Spleen (tissue), 11 donors: ENCODE measurements around the gene MACROD2. TPM values are rescaled to one million over a fixed set of nuclear protein-coding genes. Genes with fewer than 3 reads are reported as not detected.

Experiments
- DNase-seq: peaks from one replicate; pipeline ENCODE4 v3.0.0-alpha.2; 2020
- H3K27ac ChIP-seq, 8 donors: fragments of 200-600 bp; sonication (generic) in 7 of 8; 1 replicate in 4 of 8; 2 replicates in 4 of 8; pipeline versions ENCODE4 v1.5.0 to v1.8.0; 2016 to 2021; ENCODE audit warnings: inconsistent platforms in 4 of 8, mild to moderate bottlenecking in 4 of 8, moderate library complexity in 1 of 8
- H3K27me3 ChIP-seq, 7 donors: fragments of 200-600 bp; sonication (generic) in 6 of 7; replicated peaks in 1 of 7; 1 replicate in 4 of 7; 2 replicates in 3 of 7; pipeline versions ENCODE4 v1.5.0 to v1.8.0; 2016 to 2021; ENCODE audit warnings: inconsistent platforms in 3 of 7, mild to moderate bottlenecking in 1 of 7
- H3K36me3 ChIP-seq, 6 donors: fragments of 200-600 bp; sonication (generic) in 5 of 6; 1 replicate in 4 of 6; 2 replicates in 2 of 6; pipeline versions ENCODE4 v1.5.0 to v1.8.0; 2016 to 2021; ENCODE audit warnings: inconsistent platforms in 2 of 6
- H3K4me1 ChIP-seq, 6 donors: fragments of 200-600 bp; sonication (generic) in 5 of 6; 1 replicate in 3 of 6; 2 replicates in 3 of 6; pipeline versions ENCODE4 v1.5.0 to v1.8.0; 2016 to 2021; ENCODE audit warnings: inconsistent platforms in 3 of 6
- H3K4me3 ChIP-seq, 8 donors: fragments of 200-600 bp; sonication (generic) in 7 of 8; 1 replicate in 4 of 8; 2 replicates in 4 of 8; pipeline versions ENCODE4 v1.5.0 to v1.8.0; 2016 to 2021; ENCODE audit warnings: inconsistent platforms in 4 of 8, mild to moderate bottlenecking in 4 of 8, moderate library complexity in 2 of 8
- H3K9me3 ChIP-seq, 8 donors: fragments of 200-600 bp; sonication (generic) in 7 of 8; 1 replicate in 4 of 8; 2 replicates in 4 of 8; pipeline versions ENCODE4 v1.5.0 to v1.8.0; 2016 to 2021; ENCODE audit warnings: inconsistent platforms in 4 of 8
- CTCF ChIP-seq, 11 experiments: fragments of 200-600 bp in 7 of 11; fragments of 450-650 bp in 4 of 11; sonication (generic) in 4 of 11; IDR thresholded peaks in 8 of 11; conservative IDR thresholded peaks in 3 of 11; 1 replicate in 7 of 11; 2 replicates in 4 of 11; pipeline versions ENCODE4 v1.4.0 to v1.8.0; 2016 to 2021; ENCODE audit warnings: antibody characterized with exemption in 11 of 11, inconsistent platforms in 4 of 11, mild to moderate bottlenecking in 1 of 11
- POLR2A ChIP-seq, 3 donors: fragments of 450-650 bp; IDR thresholded peaks; one replicate each; pipeline ENCODE4 v1.5.1; 2017; ENCODE audit warnings: antibody characterized with exemption in 3 of 3, mild to moderate bottlenecking in 1 of 3
- POLR2AphosphoS5 ChIP-seq, 3 donors: sonication (generic); formaldehyde crosslinking; IDR thresholded peaks; one replicate each; pipeline ENCODE4 v1.5.1; 2017; ENCODE audit warnings: antibody characterized with exemption in 3 of 3
- WGBS, 5 donors: extraction: QIAGEN DNeasy Blood & Tissue Kit in 3 of 5; methylation state at CpG; one replicate each; pipeline versions ENCODE4 v1.1.5 to v1.1.7; 2013 to 2018; 5-methylcytosine and 5-hydroxymethylcytosine counted together
- intact Hi-C: fragments of 100-400 bp; cut with DNase I; formaldehyde crosslinking; loops from one replicate; pipeline ENCODE4 v1.15.0; 2023; ENCODE audit warnings: low total_unique reads
- polyA plus RNA-seq, 3 donors: library from polyadenylated mRNA; stranded (reverse); fragments of 200-250 nt; gene quantifications; one replicate each; pipeline ENCODE4 v1.2.1, GENCODE V29; 2013
- total RNA-seq, 7 donors: library from RNA; depleted of rRNA in 3 of 7; stranded (reverse); fragments of >200 nt in 3 of 7; fragmentation: NEBNext Ultra II Directional in 4 of 7; extraction: Animal tissue kit (Norgen Biotek cat#: 25700) in 4 of 7; gene quantifications; one replicate each; pipeline versions ENCODE4 v1.1.0 to v1.2.1, GENCODE V29; 2016 to 2021
- donor health status: healthy with polysubstance abuse.
- donor health status: DM: no; HTN: no; CAD: no; lungs with moderate emphysema.
- donor health status: DM: no; HTN: no; CAD: no.
- donor health status: Bipolar disorder and iron deficiency.
- donor health status: healthy.
- donor health status: DM: no; HTN: no; CAD: no.
- donor health status: DM: yes; HTN: yes; CAD: no.

MACROD2 gene
- total and polyA plus RNA-seq, 10 donors, result 1.5 to 4.7 (median 3.4) TPM

- Histone ChIP-seq H3K27me3 (no peaks in the 10 kb centered on the region), H3K36me3 (no peaks in the 10 kb centered on the region), H3K27ac (no peak overlapping the region), H3K9me3 (no peaks in the 10 kb centered on the region), H3K4me3 (no peak overlapping the region), H3K4me1 (no peaks in the 10 kb centered on the region)
- TF ChIP-seq POLR2AphosphoS5 (IDR thresholded peaks at IDR 0.05), result no peak
- TF ChIP-seq CTCF (IDR thresholded peaks at IDR 0.05 in 8 of 11, conservative IDR thresholded peaks at IDR 0.05 in 3 of 11), result no peak
- no peak for TF ChIP-seq POLR2A (IDR thresholded peaks at IDR 0.05)
- no peak for DNase-seq
- intact Hi-C loops, result no loop called here
These were observed 870.4 kb downstream of the MACROD2 start for GRCh38 chr20:14865731-14866130.

DNA sequence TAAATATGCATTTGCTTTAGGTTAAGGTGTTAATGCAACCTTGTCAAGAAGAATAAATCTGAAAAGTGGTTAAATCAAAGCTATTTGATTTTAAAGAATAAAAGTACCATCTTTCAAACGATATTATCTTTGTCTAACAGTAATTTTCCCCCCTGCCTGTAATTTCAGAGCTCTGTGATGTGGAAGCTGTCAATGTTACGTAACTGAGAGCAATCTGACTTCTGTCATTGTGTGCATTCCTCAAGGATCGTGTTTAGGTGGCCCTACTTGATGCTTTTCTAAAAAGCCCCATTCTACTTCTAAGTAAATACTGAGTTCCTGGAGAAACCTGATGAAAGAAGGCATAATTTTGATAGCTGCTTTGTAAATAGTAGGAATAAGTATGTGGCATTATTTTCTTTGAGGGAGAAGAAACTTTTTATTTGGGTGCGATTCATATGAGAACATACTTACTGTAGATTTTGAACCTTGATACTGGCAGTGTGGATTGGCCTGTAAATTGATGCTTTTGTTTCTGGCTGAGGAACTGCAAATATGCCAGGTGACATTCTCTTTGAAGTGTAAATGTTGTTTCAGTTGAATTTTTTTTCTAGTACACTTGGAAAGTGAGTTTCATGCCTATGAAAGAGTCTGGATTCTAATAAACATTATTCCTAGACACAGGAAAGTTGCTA lies 871.7 kb downstream of the MACROD2 start:
- Histone ChIP-seq H3K27ac (no peak overlapping the region), H3K9me3 (no peaks in the 10 kb centered on the region), H3K4me1 (no peaks in the 10 kb centered on the region), H3K36me3 (no peaks in the 10 kb centered on the region), H3K4me3 (no peak overlapping the region), H3K27me3 (no peaks in the 10 kb centered on the region)
- no peak for TF ChIP-seq POLR2A (IDR thresholded peaks at IDR 0.05)
- no peak for TF ChIP-seq POLR2AphosphoS5 (IDR thresholded peaks at IDR 0.05)
- TF ChIP-seq CTCF (IDR thresholded peaks at IDR 0.05 in 8 of 11, conservative IDR thresholded peaks at IDR 0.05 in 3 of 11), result no peak
- DNase-seq, result no peak
- intact Hi-C loops, result no loop called here
- WGBS, 5 donors, result 72 to 76% (median 73%) methylated on average over 4 of the region's 4 CpGs

- Histone ChIP-seq H3K4me1 (no peaks in the 10 kb centered on the region), H3K27me3 (no peaks in the 10 kb centered on the region), H3K4me3 (no peak overlapping the region), H3K36me3 (no peaks in the 10 kb centered on the region), H3K27ac (no peak overlapping the region), H3K9me3 (peaks cover 0 to 7% (median 0%) of the 10 kb centered on the region in 8 donors)
- WGBS, 5 donors, result 79 to 93% (median 85%) methylated on average over 3 of the region's 3 CpGs
- intact Hi-C loops, result no loop called here
- no peak for DNase-seq
- TF ChIP-seq POLR2AphosphoS5 (IDR thresholded peaks at IDR 0.05) (no peak), CTCF (IDR thresholded peaks at IDR 0.05 in 8 of 11, conservative IDR thresholded peaks at IDR 0.05 in 3 of 11) (no peak)
These were observed 882.1 kb downstream of the MACROD2 start for GRCh38 chr20:14877301-14878028.

DNA sequence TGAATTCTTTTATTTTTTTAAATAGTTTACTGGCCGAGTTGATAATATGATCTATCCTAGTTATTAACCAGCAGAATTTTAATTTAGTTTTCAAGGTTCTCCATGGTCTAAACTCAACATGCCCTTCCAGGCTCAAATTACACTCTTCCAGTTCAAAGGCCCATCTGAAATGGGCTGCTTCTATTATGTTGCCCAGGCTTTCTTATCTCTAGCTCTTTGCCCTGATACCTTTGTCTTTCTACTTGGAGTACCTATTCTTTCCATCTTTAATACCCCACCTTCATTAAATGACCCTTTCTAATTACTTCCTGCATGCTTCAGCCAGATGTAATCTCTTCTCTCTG lies 883.3 kb downstream of the MACROD2 start:
- Histone ChIP-seq H3K36me3 (no peaks in the 10 kb centered on the region), H3K4me3 (no peak overlapping the region), H3K4me1 (no peaks in the 10 kb centered on the region), H3K27me3 (no peaks in the 10 kb centered on the region), H3K27ac (no peak overlapping the region), H3K9me3 (peaks cover 0 to 7% (median 0%) of the 10 kb centered on the region in 8 donors)
- 80 to 94% (median 87%) methylated on average over 1 of the region's 1 CpG for WGBS, 5 donors
- intact Hi-C loops, result no loop called here
- DNase-seq, result no peak
- no peak for TF ChIP-seq POLR2A (IDR thresholded peaks at IDR 0.05)
- TF ChIP-seq CTCF (IDR thresholded peaks at IDR 0.05 in 8 of 11, conservative IDR thresholded peaks at IDR 0.05 in 3 of 11), result no peak
